SK-N-SH (cell line): ENCODE measurements around the gene CISTR. TPM values are rescaled to one million over a fixed set of nuclear protein-coding genes. Genes with fewer than 3 reads are reported as not detected.

Experiments used
- CTCF ChIA-PET: fragments of 300-600, 350-600 bp; formaldehyde crosslinking; extraction: SDS; loops from one replicate; lab custom pipeline; 2021; lab: Yijun Ruan, JAX
- POLR2A ChIA-PET: fragments of 350-600 bp; sonication (Branson Sonifier 250); formaldehyde crosslinking; extraction: SDS; loops from one replicate; lab custom pipeline; 2020; ENCODE audit warnings: antibody characterized with exemption, inconsistent platforms; lab: Yijun Ruan, JAX
- DNase-seq: peaks from one replicate; pipeline ENCODE4 v3.0.0; 2012
- H2AFZ ChIP-seq: fragments of 200-600 bp; sonication (generic); 2 replicates; pipeline ENCODE4 v1.8.1; 2016; ENCODE audit warnings: antibody characterized with exemption, mild to moderate bottlenecking, low read depth
- H3F3A ChIP-seq: fragments of 200-600 bp; sonication (generic); replicated peaks from 2 replicates; pipeline ENCODE3; 2016; ENCODE audit warnings: antibody characterized with exemption, mild to moderate bottlenecking; ENCODE audit not compliant: insufficient read depth
- H3K27ac ChIP-seq, 2 experiments: fragments of 200-500 bp in 1 of 2; fragments of 200-600 bp in 1 of 2; sonication (Bioruptor generic) in 1 of 2; sonication (generic), shearing (Covaris generic) in 1 of 2; 2 replicates each; pipeline versions ENCODE4 v1.5.1 to v1.6.1; 2014 to 2016; ENCODE audit warnings: low read depth in 2 of 2, inconsistent platforms in 1 of 2, low read length in 1 of 2, mild to moderate bottlenecking in 1 of 2, mixed read lengths in 1 of 2
- H3K27me3 ChIP-seq: fragments of 200-600 bp; sonication (generic), shearing (Covaris generic); 2 replicates; pipeline ENCODE4 v1.6.1; 2016; ENCODE audit warnings: mixed run types; ENCODE audit not compliant: insufficient read depth
- H3K36me3 ChIP-seq, 2 experiments: fragments of 200-500 bp in 1 of 2; fragments of 200-600 bp in 1 of 2; sonication (Bioruptor generic) in 1 of 2; sonication (generic) in 1 of 2; replicated peaks in 1 of 2; 2 replicates each; pipeline versions ENCODE3 to v1.5.1; 2014 to 2016; ENCODE audit warnings: low read length in 1 of 2, mild to moderate bottlenecking in 1 of 2; ENCODE audit not compliant: insufficient read depth in 2 of 2, control insufficient read depth in 1 of 2
- H3K4me1 ChIP-seq, 2 experiments: fragments of 200-500 bp in 1 of 2; fragments of 200-600 bp in 1 of 2; sonication (Bioruptor generic) in 1 of 2; sonication (generic), shearing (Covaris generic) in 1 of 2; 2 replicates each; pipeline versions ENCODE4 v1.5.1 to v1.6.1; 2014 to 2016; ENCODE audit warnings: low read depth in 1 of 2, low read length in 1 of 2, mixed run types in 1 of 2; ENCODE audit not compliant: insufficient read depth in 2 of 2, control insufficient read depth in 1 of 2
- H3K4me2 ChIP-seq: fragments of 200-600 bp; sonication (generic), shearing (Covaris generic); 2 replicates; pipeline ENCODE4 v1.6.1; 2017; ENCODE audit warnings: mixed run types
- H3K4me3 ChIP-seq, 2 experiments: fragments of 200-500 bp in 1 of 2; fragments of 200-600 bp in 1 of 2; sonication (Bioruptor generic) in 1 of 2; sonication (generic), shearing (Covaris generic) in 1 of 2; 2 replicates each; pipeline versions ENCODE4 v1.5.1 to v1.8.1; 2014 to 2016; ENCODE audit warnings: low read depth in 2 of 2, inconsistent platforms in 1 of 2, low read length in 1 of 2, mild to moderate bottlenecking in 1 of 2, mixed read lengths in 1 of 2, moderate library complexity in 1 of 2
- H3K79me2 ChIP-seq: fragments of 200-600 bp; sonication (generic); 2 replicates; pipeline ENCODE4 v1.8.1; 2017; ENCODE audit warnings: mild to moderate bottlenecking; ENCODE audit not compliant: insufficient read depth
- H3K9ac ChIP-seq: fragments of 200-600 bp; sonication (generic); 2 replicates; pipeline ENCODE4 v1.6.1; 2017; ENCODE audit warnings: mixed run types
- H3K9me2 ChIP-seq: fragments of 200-600 bp; sonication (generic); 2 replicates; pipeline ENCODE4 v1.6.1; 2017; ENCODE audit warnings: mixed run types
- H3K9me3 ChIP-seq: fragments of 200-600 bp; sonication (generic); 2 replicates; pipeline ENCODE4 v1.6.1; 2017; ENCODE audit warnings: mixed run types, mild to moderate bottlenecking, moderate library complexity
- H4K20me1 ChIP-seq: fragments of 200-600 bp; sonication (generic); 2 replicates; pipeline ENCODE4 v1.6.1; 2017; ENCODE audit warnings: mild to moderate bottlenecking, mixed run types; ENCODE audit not compliant: insufficient read depth
- CHD2 ChIP-seq: fragments of 150-350 bp; IDR thresholded peaks from 2 replicates; pipeline ENCODE4 v1.6.1; 2018; ENCODE audit warnings: low read length; ENCODE audit not compliant: partially characterized antibody
- ELF1 ChIP-seq: IDR thresholded peaks from 2 replicates; pipeline ENCODE4 v1.4.0; 2012
- EZH2phosphoT487 ChIP-seq: fragments of 200-600 bp; sonication (generic); IDR thresholded peaks from 2 replicates; pipeline ENCODE4 v1.6.1; 2017; ENCODE audit warnings: low read depth, mixed run types, mild to moderate bottlenecking, antibody characterized with exemption, moderate library complexity, borderline replicate concordance
- FOSL2 ChIP-seq: IDR thresholded peaks from 2 replicates; pipeline ENCODE4 v1.4.0; 2012; ENCODE audit warnings: low read depth, mild to moderate bottlenecking, moderate library complexity, borderline replicate concordance
- FOXJ3 ChIP-seq: sonication (generic); formaldehyde crosslinking; IDR thresholded peaks from 2 replicates; pipeline ENCODE4 v1.5.1; 2020; ENCODE audit warnings: mild to moderate bottlenecking, missing genetic modification reagents
- JUND ChIP-seq: IDR thresholded peaks from 2 replicates; pipeline ENCODE4 v1.4.0; 2012
- MEF2A ChIP-seq: IDR thresholded peaks from 2 replicates; pipeline ENCODE4 v1.4.0; 2012; ENCODE audit warnings: low read depth, borderline replicate concordance
- MXI1 ChIP-seq: IDR thresholded peaks from 2 replicates; pipeline ENCODE4 v1.6.1; 2012; ENCODE audit warnings: mild to moderate bottlenecking, low read depth, low read length, improper control_type of control experiment
- NFIC ChIP-seq: IDR thresholded peaks from 2 replicates; pipeline ENCODE4 v1.4.0; 2012; ENCODE audit warnings: borderline replicate concordance
- RAD21 ChIP-seq: IDR thresholded peaks from 2 replicates; pipeline ENCODE4 v1.6.1; 2012; ENCODE audit warnings: mild to moderate bottlenecking, low read length
- RXRA ChIP-seq: IDR thresholded peaks from 2 replicates; pipeline ENCODE4 v1.4.0; 2012; ENCODE audit warnings: low read depth, mild to moderate bottlenecking, borderline replicate concordance
- SIN3A ChIP-seq: IDR thresholded peaks from 2 replicates; pipeline ENCODE4 v1.6.1; 2012; ENCODE audit warnings: low read depth, mild to moderate bottlenecking, low read length, moderate library complexity, borderline replicate concordance
- WGBS: methylation state at CpG from one replicate; pipeline ENCODE4 v1.1.6; 2017; ENCODE audit warnings: low lambda C conversion rate; 5-methylcytosine and 5-hydroxymethylcytosine counted together
- polyA plus RNA-seq, 3 experiments: library from polyadenylated mRNA; depleted of rRNA; stranded (reverse); fragments of >200 nt; gene quantifications; 2 replicates each; pipeline ENCODE4 v1.2.3, GENCODE V29; 2012
- TF ChIP-seq, protein P1 (sequence below): IDR thresholded peaks from 2 replicates; pipeline ENCODE4; 2012
- TF ChIP-seq, protein P2 (sequence below): IDR thresholded peaks from 2 replicates; pipeline ENCODE4 v1.6.1; 2012; ENCODE audit warnings: mild to moderate bottlenecking, low read depth, low read length, moderate library complexity
- TF ChIP-seq, protein P3 (sequence below): IDR thresholded peaks from 2 replicates; pipeline ENCODE4 v1.4.0; 2012; ENCODE audit warnings: low read depth, borderline replicate concordance
- TF ChIP-seq, protein P4 (sequence below): fragments of 150-350 bp; IDR thresholded peaks from 2 replicates; pipeline ENCODE4 v1.6.1; 2016; ENCODE audit warnings: mild to moderate bottlenecking, low read depth, low read length

Gene CISTR
- polyA plus RNA-seq, 1 of the 3 experiments (the other 2 are of a cell fraction): not detected

DNA sequence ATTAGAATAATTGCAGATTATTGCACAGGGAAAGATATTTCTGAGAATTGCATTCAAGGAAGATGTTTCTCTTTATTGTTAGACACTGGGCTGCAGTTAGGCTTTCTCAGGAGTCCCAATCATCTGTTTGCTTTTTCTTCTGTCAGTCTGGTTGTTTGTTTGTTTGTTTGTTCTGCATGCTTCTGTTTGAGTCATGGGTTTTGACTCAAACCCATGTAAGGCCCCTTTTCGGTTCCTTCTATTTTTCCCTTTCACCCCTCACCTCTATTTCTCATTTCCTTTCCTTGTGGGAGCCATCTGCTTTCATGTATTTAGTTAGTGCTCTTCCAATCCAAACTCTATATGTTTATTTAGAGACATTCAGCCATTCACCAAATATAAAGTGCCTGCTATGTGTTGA, 25.1 kb upstream of the CISTR start (continued):
- TF ChIP-seq, protein P1, sequence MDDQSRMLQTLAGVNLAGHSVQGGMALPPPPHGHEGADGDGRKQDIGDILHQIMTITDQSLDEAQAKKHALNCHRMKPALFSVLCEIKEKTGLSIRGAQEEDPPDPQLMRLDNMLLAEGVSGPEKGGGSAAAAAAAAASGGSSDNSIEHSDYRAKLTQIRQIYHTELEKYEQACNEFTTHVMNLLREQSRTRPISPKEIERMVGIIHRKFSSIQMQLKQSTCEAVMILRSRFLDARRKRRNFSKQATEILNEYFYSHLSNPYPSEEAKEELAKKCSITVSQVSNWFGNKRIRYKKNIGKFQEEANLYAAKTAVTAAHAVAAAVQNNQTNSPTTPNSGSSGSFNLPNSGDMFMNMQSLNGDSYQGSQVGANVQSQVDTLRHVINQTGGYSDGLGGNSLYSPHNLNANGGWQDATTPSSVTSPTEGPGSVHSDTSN: no peak
- TF ChIP-seq MEF2A (no peak), NFIC (no peak), FOSL2 (no peak)
- TF ChIP-seq, protein P2, sequence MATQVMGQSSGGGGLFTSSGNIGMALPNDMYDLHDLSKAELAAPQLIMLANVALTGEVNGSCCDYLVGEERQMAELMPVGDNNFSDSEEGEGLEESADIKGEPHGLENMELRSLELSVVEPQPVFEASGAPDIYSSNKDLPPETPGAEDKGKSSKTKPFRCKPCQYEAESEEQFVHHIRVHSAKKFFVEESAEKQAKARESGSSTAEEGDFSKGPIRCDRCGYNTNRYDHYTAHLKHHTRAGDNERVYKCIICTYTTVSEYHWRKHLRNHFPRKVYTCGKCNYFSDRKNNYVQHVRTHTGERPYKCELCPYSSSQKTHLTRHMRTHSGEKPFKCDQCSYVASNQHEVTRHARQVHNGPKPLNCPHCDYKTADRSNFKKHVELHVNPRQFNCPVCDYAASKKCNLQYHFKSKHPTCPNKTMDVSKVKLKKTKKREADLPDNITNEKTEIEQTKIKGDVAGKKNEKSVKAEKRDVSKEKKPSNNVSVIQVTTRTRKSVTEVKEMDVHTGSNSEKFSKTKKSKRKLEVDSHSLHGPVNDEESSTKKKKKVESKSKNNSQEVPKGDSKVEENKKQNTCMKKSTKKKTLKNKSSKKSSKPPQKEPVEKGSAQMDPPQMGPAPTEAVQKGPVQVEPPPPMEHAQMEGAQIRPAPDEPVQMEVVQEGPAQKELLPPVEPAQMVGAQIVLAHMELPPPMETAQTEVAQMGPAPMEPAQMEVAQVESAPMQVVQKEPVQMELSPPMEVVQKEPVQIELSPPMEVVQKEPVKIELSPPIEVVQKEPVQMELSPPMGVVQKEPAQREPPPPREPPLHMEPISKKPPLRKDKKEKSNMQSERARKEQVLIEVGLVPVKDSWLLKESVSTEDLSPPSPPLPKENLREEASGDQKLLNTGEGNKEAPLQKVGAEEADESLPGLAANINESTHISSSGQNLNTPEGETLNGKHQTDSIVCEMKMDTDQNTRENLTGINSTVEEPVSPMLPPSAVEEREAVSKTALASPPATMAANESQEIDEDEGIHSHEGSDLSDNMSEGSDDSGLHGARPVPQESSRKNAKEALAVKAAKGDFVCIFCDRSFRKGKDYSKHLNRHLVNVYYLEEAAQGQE: no peak

DNA sequence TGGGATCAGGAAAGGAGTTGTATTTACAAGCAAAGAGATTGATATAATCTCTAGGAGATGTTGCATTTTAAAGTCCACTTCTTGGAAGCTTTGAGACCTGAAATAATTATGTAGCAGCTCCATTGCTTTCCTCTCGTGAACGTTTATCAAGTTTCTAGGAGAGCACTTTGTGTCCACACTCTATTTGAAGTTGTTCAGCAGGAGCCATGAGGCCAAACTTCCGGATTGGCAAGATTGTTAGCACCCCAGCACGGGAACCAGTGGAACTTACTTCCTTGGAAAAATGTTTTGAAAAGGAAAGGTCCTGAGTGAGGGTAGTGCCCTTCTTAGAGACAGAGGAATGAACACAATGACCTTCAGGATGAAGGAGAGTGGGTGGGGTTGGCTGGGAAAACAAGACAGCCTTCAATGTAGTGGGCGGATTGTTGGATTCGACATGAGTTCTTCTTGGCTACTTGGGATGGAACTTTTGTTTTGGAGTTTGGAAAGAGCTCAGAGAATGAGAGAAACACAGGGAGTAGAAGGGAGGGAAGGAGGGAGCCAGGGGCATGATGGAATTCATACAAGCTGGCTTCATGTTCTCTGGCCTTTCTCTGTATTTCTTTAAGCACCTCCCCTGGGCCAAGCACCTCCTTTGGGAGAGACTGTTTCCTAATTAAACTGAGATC, 23.8 kb upstream of the CISTR start:
- H3K27ac ChIP-seq: no peak overlapping the region
- H3K36me3 ChIP-seq: no peaks in the 10 kb centered on the region
- no peak overlapping the region for H2AFZ ChIP-seq
- H3K9ac ChIP-seq: no peak overlapping the region
- H3K9me2 ChIP-seq: no peaks in the 10 kb centered on the region
- H3K4me1 ChIP-seq: no peaks in the 10 kb centered on the region
- ChIA-PET POLR2A (no interaction called here), CTCF (interaction anchor here (0.8 to 1.3 kb wide), 4 partner anchors 9 to 74 kb away, joined by 3 to 4 read pairs (median 3); no protein-coding TSS in a partner anchor)
- no peak for DNase-seq
- peaks cover 53% of the 10 kb centered on the region for H3K27me3 ChIP-seq
- H3F3A ChIP-seq: no peaks in the 10 kb centered on the region
- H3K9me3 ChIP-seq: no peaks in the 10 kb centered on the region
- H3K4me3 ChIP-seq: no peak overlapping the region
- no peak overlapping the region for H3K4me2 ChIP-seq
- H4K20me1 ChIP-seq: no peaks in the 10 kb centered on the region
- 20% methylated on average over 6 of the region's 6 CpGs for WGBS
- no peaks in the 10 kb centered on the region for H3K79me2 ChIP-seq
- TF ChIP-seq SIN3A (no peak), EZH2phosphoT487 (no peak), JUND (no peak), RXRA (no peak), RAD21 (no peak), MXI1 (no peak), CHD2 (no peak), FOXJ3 (CRISPR knock-in tag) (no peak), ELF1 (no peak)
- TF ChIP-seq, protein P3, sequence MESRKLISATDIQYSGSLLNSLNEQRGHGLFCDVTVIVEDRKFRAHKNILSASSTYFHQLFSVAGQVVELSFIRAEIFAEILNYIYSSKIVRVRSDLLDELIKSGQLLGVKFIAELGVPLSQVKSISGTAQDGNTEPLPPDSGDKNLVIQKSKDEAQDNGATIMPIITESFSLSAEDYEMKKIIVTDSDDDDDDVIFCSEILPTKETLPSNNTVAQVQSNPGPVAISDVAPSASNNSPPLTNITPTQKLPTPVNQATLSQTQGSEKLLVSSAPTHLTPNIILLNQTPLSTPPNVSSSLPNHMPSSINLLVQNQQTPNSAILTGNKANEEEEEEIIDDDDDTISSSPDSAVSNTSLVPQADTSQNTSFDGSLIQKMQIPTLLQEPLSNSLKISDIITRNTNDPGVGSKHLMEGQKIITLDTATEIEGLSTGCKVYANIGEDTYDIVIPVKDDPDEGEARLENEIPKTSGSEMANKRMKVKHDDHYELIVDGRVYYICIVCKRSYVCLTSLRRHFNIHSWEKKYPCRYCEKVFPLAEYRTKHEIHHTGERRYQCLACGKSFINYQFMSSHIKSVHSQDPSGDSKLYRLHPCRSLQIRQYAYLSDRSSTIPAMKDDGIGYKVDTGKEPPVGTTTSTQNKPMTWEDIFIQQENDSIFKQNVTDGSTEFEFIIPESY: no peak
- TF ChIP-seq, protein P4, sequence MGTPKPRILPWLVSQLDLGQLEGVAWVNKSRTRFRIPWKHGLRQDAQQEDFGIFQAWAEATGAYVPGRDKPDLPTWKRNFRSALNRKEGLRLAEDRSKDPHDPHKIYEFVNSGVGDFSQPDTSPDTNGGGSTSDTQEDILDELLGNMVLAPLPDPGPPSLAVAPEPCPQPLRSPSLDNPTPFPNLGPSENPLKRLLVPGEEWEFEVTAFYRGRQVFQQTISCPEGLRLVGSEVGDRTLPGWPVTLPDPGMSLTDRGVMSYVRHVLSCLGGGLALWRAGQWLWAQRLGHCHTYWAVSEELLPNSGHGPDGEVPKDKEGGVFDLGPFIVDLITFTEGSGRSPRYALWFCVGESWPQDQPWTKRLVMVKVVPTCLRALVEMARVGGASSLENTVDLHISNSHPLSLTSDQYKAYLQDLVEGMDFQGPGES: no peak
- TF ChIP-seq, all 33 proteins: peak for 0
